Measurements from ENCODE around the gene PMPCB.

The PMPCB gene

GRCh38 chr7:103336761-103337160, 39.5 kb downstream of the PMPCB start:
- no peak for DNase-seq

GRCh38 chr7:103338864-103339263, 41.6 kb downstream of the PMPCB start:
- no peak for DNase-seq

- no peak for DNase-seq
Measured at GRCh38 chr7:103341466-103341865, 44.2 kb downstream of the PMPCB start.

- DNase-seq: no peak
Measured at GRCh38 chr7:103343332-103343731, 46.1 kb downstream of the PMPCB start.

GRCh38 chr7:103343758-103344452, 46.7 kb downstream of the PMPCB start:
- DNase-seq: peak; percentile 51

- DNase-seq: peak; percentile 87
Measured at GRCh38 chr7:103344453-103345149, 47.4 kb downstream of the PMPCB start, which contains the start of gene DNAJC2. TSS of gene DNAJC2 (minus strand) at chr7:103344767. CDS start at chr7:103344622, 145 bp downstream.

- DNase-seq: no peak
Measured at GRCh38 chr7:103346396-103346795, 49.2 kb downstream of the PMPCB start.

GRCh38 chr7:103347507-103348267, 50.5 kb downstream of the PMPCB start, which contains the start of gene PSMC2:
TSS of gene PSMC2 (plus strand) at chr7:103347643. CDS start at chr7:103347712, 69 bp downstream.
- peak; percentile 80 for DNase-seq

GRCh38 chr7:103348452-103348851, 51.2 kb downstream of the PMPCB start:
- DNase-seq: no peak

- DNase-seq: no peak
Measured at GRCh38 chr7:103348959-103349358, 51.7 kb downstream of the PMPCB start.

- DNase-seq: no peak
Measured at GRCh38 chr7:103349805-103350204, 52.6 kb downstream of the PMPCB start.
